Panc1 (cell line): ENCODE data around the gene B4GALT1. TPM values are rescaled to one million over a fixed set of nuclear protein-coding genes. Genes with fewer than 3 reads are reported as not detected.

ENCODE experiments used
- ATAC-seq: fragments of 200-7000 bp; cut with Tn5 transposase; 2 replicates; pipeline ENCODE4 v1.9.1; 2020; ENCODE audit warnings: mild to moderate bottlenecking, moderate library complexity
- BruUV-seq: library from RNA; stranded (reverse); fragments of 400-500 nt; replicated peaks from 2 replicates; lab custom pipeline; 2021; lab: Mats Ljungman, UMichigan
- CTCF ChIA-PET: fragments of 300-600 bp; sonication (Branson Sonifier 250); formaldehyde crosslinking; loops from one replicate; lab custom pipeline; 2022; ENCODE audit warnings: antibody characterized with exemption; lab: Charles Lee
- POLR2A ChIA-PET: fragments of 300-600 bp; sonication (Branson Sonifier 250); formaldehyde crosslinking; loops from one replicate; lab custom pipeline; 2022; ENCODE audit warnings: antibody characterized with exemption; lab: Charles Lee
- DNase-seq: peaks from one replicate; pipeline ENCODE4 v3.0.0-alpha.2; 2010; ENCODE audit warnings: low read depth, low spot score
- H3K27ac ChIP-seq: 2 replicates; pipeline ENCODE4 v1.5.1; 2011; ENCODE audit warnings: mild to moderate bottlenecking, low read length, inconsistent platforms
- H3K27me3 ChIP-seq: fragments of 200-500 bp; sonication (Bioruptor generic); 2 replicates; pipeline ENCODE4 v1.6.0; 2014; ENCODE audit warnings: low read length, inconsistent platforms; ENCODE audit not compliant: control insufficient read depth, insufficient read depth
- H3K36me3 ChIP-seq: fragments of 200-500 bp; sonication (Bioruptor generic); 2 replicates; pipeline ENCODE4 v1.5.1; 2014; ENCODE audit warnings: inconsistent platforms, mild to moderate bottlenecking, low read length, moderate library complexity; ENCODE audit not compliant: control insufficient read depth, insufficient read depth
- H3K4me1 ChIP-seq: 2 replicates; pipeline ENCODE4 v1.5.1; 2011; ENCODE audit warnings: inconsistent platforms, mild to moderate bottlenecking, low read length, moderate library complexity; ENCODE audit not compliant: control insufficient read depth, insufficient read depth
- H3K4me3 ChIP-seq, 2 experiments: 2 replicates each; pipeline ENCODE4 v1.5.1; 2011 to 2012; ENCODE audit warnings: low read depth in 2 of 2, low read length in 2 of 2, mild to moderate bottlenecking in 2 of 2, inconsistent platforms in 1 of 2, moderate library complexity in 1 of 2
- H3K9me3 ChIP-seq: fragments of 200-500 bp; sonication (Bioruptor generic); 2 replicates; pipeline ENCODE4 v1.5.1; 2014; ENCODE audit warnings: low read depth, mild to moderate bottlenecking, inconsistent platforms, low read length, moderate library complexity; ENCODE audit not compliant: control insufficient read depth, insufficient read depth
- CTCF ChIP-seq: fragments of 450-650 bp; IDR thresholded peaks from 2 replicates; pipeline ENCODE4 v1.5.1; 2017; ENCODE audit warnings: mild to moderate bottlenecking
- POLR2AphosphoS5 ChIP-seq: IDR thresholded peaks from 2 replicates; pipeline ENCODE4 v1.6.1; 2012; ENCODE audit warnings: mild to moderate bottlenecking, low read depth, low read length, moderate library complexity
- REST ChIP-seq, 2 experiments: IDR thresholded peaks; 2 replicates each; pipeline ENCODE4 v1.6.1; 2011 to 2012; ENCODE audit warnings: low read depth in 2 of 2, control low read depth in 1 of 2, low read length in 1 of 2, mild to moderate bottlenecking in 1 of 2, moderate library complexity in 1 of 2; ENCODE audit not compliant: insufficient read depth in 1 of 2
- SIN3A ChIP-seq: IDR thresholded peaks from 2 replicates; pipeline ENCODE4 v1.6.1; 2012; ENCODE audit warnings: low read depth, mild to moderate bottlenecking, low read length, moderate library complexity, borderline replicate concordance; ENCODE audit not compliant: insufficient read depth
- TCF7L2 ChIP-seq: IDR thresholded peaks from 2 replicates; pipeline ENCODE4 v1.6.1; 2011; ENCODE audit warnings: mild to moderate bottlenecking, low read depth, low read length, inconsistent platforms
- in situ Hi-C: cut with HindIII; loops from 2 replicates; pipeline ENCODE4 v1.10.0; 2016; ENCODE audit warnings: low sequenced_read_pairs, low pct_unique_long_range_greater_than_20kb
- intact Hi-C: fragments of 100-400 bp; cut with micrococcal nuclease; formaldehyde crosslinking; loops from one replicate; pipeline ENCODE4 v1.10.0; 2022; ENCODE audit not compliant: unreplicated experiment
- total RNA-seq: library from RNA; stranded (reverse); gene quantifications from one replicate; pipeline ENCODE4 v1.2.1, GENCODE V29; 2021; ENCODE audit not compliant: unreplicated experiment

Gene B4GALT1
- total RNA-seq, 1 experiment from 2014 or later = 57.4 TPM

- ChIA-PET POLR2A (no interaction called here), CTCF (no interaction called here)
- Histone ChIP-seq H3K36me3 (no peaks in the 10 kb centered on the region), H3K4me3 (no peak overlapping the region), H3K9me3 (no peaks in the 10 kb centered on the region), H3K27me3 (no peaks in the 10 kb centered on the region), H3K27ac (no peak overlapping the region), H3K4me1 (peaks cover 4% of the 10 kb centered on the region; the same call in 1 of the 2 replicates)
- DNase-seq (no peak), ATAC-seq (no peak)
- TF ChIP-seq POLR2AphosphoS5 (no peak), TCF7L2 (no peak), CTCF (no peak), SIN3A (no peak), REST (IDR thresholded peaks at IDR 0.05; ENCODE audit: insufficient read depth in 1 of 2, low read depth in 2 of 2, low read length in 1 of 2) (no peak)
- no TSS peak for BruUV-seq
- intact Hi-C loops (no loop called here), in situ Hi-C loops (no loop called here)
Observed at GRCh38 chr9:33103501-33104281, 63.4 kb downstream of the B4GALT1 start.

GRCh38 chr9:33102551-33103210 is 64.5 kb downstream of the B4GALT1 start:
- BruUV-seq = no TSS peak
- ATAC-seq (no peak), DNase-seq (no peak)
- Histone ChIP-seq H3K4me3 (no peak overlapping the region), H3K9me3 (no peaks in the 10 kb centered on the region), H3K27ac (no peak overlapping the region), H3K27me3 (no peaks in the 10 kb centered on the region), H3K36me3 (no peaks in the 10 kb centered on the region), H3K4me1 (peaks cover 4% of the 10 kb centered on the region; the same call in 1 of the 2 replicates)
- in situ Hi-C loops (no loop called here), intact Hi-C loops (no loop called here)
- POLR2A ChIA-PET = interaction anchor here (0.6 kb wide), 1 partner anchor 19 kb away, joined by 3 read pairs; no protein-coding TSS in a partner anchor
- no peak for TF ChIP-seq TCF7L2
- CTCF ChIA-PET = no interaction called here
